Measurements from ENCODE around the gene HCAR1.
"Not testable (repeated sequence)": the region's sequence is repeated elsewhere in the genome, so short reads cannot be mapped to it uniquely, and the experiment has no call there.

The HCAR1 gene

DNA sequence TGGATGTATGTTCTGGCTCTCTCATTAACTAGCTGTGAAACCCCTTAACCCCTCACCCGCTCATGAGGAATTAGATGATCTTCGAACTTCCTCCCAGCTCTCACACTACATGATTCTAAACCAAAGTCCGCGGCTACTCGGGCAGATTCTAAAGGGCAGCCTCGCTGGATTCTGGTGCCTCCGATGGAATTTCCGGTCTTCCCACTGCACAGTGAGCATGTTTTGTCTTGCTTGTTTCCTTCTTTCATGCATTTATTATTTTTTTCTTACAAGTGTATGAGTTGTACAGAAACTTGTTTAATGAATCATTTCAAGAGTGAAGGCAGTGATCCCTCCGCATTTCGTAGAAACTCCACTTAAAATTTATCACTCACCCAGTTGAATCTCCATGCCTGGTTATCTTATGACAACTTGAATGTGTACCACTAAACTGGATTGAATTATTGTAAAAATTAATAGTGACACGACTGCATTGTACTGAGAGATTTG, 9.5 kb downstream of the HCAR1 start:
- peak; percentile 23 for DNase-seq (ENCODE audit: low spot score)

DNA sequence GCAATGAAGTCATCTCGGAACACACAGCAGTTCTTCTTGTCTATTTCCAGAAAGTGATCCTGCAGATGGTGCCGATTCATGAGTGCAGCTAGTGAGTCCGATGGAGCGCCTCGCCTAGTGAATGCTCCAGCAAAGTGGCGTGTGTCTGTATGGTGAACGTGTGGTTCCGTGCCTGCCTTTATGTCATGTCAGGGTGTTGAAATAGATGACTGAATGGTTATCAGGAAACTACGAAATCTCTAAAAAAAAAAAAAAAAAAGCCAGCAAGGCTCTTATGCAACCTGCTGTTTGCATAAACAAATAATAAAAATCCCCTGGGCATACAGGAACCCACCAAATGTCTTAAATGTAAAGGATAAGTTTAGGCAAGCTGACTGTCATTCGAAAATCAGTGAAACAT, 14.0 kb downstream of the HCAR1 start, which contains the start of gene HCAR3:
Gene HCAR3, minus strand, starts transcription at position 154 of the 400 bp plus-strand sequence. Its CDS starts 74 bp downstream, at position 80.
- not testable (repeated sequence) for DNase-seq (ENCODE audit: low spot score)

DNA sequence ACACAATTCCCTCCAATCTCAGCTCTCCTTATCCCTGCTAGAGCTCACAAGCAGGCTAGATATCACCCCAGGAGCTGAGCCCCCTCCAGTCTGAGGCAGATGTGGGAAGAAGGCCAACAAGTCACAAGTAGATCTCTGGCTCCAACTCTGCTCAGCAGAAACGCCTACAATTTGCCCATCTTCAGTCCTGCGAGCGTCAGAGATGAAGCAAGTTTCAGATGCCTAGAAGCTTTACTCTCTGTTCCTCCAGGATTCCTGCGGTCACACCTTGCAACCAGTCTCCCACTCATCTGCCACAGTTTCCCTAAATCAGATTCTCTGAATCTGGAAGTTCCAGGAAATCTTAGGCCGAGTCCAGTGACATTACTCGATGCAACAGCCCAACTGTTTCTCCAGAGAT, 15.4 kb downstream of the HCAR1 start:
- not testable (repeated sequence) for DNase-seq (ENCODE audit: low spot score)

DNA sequence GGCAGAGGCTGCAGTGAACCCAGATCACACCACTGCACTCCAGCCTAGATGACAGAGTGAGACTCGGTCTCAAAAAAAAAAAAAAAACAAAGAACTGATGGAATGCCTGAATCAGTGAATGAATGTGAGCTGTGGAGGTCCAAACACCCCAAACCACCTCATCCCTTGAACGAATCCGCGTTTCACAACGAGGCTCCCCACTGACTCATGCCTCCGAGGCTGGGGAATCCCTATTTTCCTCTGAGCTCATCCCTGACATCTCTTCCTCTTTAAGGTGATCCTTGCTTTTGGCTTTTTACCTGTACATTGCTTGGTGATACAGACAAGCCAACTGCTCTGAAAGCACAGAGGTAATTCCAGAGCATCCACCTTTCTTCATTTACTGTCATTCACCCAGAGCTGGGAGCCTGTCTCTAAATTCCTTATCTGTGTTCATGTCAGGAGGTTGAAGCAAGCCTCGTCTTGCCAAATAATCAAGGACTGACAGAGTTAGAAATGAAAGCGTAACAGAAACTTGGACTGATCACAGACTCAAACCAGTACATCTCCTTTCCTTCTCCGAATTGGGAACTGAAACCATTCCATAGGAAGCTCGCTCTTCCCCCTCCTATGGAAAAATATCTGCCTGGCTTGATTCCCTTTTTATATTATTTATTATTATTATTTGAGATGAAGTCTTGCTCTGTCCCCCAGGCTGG, 17.0 kb downstream of the HCAR1 start:
- DNase-seq (ENCODE audit: low spot score), result not testable (repeated sequence)

DNA sequence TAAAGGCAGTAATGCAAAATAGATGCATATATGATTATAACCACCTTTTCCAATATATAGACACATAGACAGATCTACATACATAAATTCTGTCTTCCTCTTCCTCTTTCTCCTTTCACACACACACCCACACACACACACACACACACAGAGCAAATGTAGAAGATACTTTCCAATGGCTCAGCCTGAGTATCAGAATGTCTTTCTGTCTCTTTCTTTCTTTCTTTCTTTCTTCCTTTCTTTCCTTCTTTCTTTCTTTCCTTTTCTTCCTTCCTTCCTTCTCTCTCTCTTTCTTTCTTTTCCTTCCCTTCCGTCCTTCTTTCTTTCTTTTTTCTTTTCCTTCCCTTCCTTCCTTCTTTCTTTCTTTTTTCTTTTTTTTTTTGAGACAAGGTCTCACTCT, 19.4 kb downstream of the HCAR1 start:
- not testable (repeated sequence) for DNase-seq (ENCODE audit: low spot score)

DNA sequence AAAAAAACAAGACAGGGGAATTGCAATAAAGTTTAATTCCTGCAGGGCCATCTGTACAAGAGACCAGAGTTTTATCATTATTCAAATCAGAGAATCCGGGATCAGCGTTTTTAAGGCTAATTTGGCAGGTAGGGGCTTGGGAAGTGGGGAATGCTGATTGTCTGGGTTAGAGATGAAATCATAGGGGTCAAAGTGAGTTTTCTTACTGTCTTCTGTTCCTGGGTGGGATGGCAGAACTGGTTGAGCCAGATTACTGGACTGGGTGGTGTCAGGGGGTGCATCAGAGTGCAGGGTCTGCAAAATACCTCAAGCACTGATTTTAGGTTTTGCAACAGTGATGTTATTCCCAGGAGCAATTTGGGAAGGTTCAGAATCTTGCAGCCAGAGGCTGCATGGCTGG, 20.3 kb downstream of the HCAR1 start:
- DNase-seq (ENCODE audit: low spot score), result not testable (repeated sequence)

DNA sequence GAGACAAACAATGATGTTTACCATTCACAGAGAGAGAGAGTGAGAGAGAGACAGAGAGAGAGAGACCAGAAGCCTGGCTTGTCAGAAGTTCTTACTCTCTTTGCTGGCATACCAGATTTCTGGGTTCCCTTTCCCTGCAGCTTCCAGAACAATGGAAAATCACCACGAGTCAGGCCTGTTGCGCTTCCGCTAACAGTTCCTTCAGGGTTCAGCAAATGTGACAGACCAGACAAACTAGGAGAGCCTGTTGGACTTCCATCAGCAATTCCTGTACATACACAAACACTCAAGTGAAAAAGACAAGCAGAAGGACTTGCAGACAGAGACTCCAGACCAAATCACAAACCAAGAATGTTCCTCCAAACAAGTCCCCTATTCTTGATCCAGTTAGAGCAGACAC, 21.4 kb downstream of the HCAR1 start:
- not testable (repeated sequence) for DNase-seq (ENCODE audit: low spot score)

DNA sequence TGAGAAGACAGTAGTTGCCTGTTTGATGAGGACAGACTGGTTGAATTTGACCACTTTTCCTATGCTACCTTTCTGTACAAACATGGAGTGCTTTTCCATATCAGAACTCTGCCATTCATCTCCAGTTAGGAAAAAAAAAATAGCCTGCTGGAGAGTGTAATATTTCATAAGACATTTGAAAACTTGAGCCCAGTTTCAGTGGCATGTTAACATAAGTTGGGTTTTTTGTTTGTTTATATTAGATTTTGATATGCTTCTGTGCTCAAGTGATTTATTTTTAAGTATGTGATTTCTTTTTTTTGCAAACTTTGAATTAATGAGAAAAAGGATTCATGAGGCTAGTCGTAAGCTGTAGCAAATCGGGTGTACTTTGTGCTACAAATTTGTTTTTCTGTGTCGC, 26.8 kb downstream of the HCAR1 start:
- DNase-seq (ENCODE audit: low spot score), result not testable (repeated sequence)

DNA sequence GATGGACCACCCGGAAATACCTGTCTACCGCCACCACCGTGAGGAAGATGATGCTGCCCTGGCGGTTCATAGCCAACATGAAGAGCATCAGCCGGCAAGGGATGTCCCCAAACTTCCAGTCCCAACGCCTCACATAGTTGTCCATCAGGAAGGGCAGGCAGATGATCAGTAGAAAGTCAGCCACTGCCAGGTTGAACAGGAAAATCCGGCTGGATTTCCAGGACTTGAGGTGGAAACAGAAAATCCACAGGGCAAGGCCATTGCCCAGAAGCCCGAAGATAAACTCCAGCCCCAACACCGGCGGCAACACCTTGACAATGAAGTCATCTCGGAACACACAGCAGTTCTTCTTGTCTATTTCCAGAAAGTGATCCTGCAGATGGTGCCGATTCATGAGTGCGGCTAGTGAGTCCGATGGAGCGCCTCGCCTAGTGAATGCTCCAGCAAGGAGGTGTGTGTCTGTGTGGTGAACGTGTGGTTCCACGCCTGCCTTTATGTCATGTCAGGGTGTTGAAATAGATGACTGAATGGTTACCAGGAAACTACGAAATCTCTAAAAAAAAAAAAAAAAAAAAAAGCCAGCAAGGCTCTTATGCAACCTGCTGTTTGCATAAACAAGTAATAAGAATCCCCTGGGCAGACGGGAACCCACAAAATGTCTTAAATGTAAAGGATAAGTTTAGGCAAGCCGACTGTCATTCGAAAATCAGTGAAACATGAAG, 27.6 kb downstream of the HCAR1 start, which contains the start of gene HCAR2:
Gene HCAR2, minus strand, starts transcription at position 468 of the 722 bp plus-strand sequence. Its CDS starts 74 bp downstream, at position 394.
- DNase-seq (ENCODE audit: low spot score), result not testable (repeated sequence)

DNA sequence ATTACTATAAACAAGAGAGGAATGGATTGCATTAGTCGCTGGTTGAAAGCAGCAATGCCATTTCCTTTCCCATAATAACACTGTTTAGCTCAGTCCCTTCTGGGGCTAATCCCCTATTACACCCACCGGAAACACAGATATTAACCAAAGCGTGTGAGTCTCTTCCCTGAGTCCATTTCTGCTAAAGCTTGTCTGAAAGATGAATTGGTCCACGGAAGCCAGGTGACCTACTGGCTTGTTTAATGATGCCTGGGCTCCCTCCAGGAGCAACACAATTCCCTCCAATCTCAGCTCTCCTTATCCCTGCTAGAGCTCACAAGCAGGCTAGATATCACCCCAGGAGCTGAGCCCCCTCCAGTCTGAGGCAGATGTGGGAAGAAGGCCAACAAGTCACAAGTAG, 29.2 kb downstream of the HCAR1 start:
- not testable (repeated sequence) for DNase-seq (ENCODE audit: low spot score)

DNA sequence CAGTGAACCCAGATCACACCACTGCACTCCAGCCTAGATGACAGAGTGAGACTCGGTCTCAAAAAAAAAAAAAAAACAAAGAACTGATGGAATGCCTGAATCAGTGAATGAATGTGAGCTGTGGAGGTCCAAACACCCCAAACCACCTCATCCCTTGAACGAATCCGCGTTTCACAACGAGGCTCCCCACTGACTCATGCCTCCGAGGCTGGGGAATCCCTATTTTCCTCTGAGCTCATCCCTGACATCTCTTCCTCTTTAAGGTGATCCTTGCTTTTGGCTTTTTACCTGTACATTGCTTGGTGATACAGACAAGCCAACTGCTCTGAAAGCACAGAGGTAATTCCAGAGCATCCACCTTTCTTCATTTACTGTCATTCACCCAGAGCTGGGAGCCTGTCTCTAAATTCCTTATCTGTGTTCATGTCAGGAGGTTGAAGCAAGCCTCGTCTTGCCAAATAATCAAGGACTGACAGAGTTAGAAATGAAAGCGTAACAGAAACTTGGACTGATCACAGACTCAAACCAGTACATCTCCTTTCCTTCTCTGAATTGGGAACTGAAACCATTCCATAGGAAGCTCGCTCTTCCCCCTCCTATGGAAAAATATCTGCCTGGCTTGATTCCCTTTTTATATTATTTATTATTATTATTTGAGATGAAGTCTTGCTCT, 30.5 kb downstream of the HCAR1 start:
- not testable (repeated sequence) for DNase-seq (ENCODE audit: low spot score)

DNA sequence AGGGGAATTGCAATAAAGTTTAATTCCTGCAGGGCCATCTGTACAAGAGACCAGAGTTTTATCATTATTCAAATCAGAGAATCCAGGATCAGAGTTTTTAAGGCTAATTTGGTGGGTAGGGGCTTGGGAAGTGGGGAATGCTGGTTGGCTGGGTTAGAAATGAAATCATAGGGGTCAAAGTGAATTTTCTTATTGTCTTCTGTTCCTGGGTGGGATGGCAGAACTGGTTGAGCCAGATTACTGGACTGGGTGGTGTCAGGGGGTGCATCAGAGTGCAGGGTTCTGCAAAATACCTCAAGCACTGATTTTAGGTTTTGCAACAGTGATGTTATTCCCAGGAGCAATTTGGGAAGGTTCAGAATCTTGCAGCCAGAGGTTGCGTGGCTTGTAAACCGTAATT, 33.7 kb downstream of the HCAR1 start:
- DNase-seq (ENCODE audit: low spot score), result not testable (repeated sequence)

DNA sequence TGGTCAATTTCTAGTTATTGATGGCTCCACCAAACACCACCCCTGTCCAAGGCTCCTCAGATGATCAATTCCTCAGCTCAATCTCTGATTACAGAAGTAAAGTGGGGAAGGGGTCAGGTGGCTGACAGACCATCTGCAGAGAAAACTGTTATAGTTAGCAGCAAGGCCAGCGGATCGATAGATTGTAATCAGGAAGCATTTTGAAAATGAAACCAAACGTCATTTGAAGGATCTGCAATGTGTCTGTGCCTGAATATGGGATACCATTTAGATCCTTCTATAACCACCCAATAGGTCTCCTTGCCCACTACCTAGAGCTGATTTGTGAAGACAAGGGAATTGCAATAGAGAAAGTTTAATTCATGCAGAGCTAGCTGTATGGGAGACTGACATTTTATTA, 39.1 kb downstream of the HCAR1 start:
- DNase-seq (ENCODE audit: low spot score), result no peak

DNA sequence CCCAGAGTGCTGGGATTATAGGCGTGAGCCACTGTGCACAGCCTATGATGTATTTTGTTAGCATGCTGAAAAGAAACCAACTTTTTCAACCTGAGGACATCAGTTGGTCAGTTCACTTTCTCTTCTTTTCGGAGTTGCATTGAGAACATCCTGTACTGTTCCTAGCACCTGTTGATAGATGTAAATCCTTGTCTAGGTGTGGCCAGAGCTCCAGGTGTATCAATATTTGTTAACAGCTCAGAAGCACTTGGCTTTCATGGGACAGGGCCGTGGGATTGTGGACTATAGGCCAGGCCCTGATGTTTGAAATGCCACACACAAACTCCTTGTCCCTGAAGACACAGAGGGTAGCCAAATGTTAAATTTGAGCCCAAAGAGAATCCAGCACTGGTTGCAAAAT, 42.4 kb downstream of the HCAR1 start:
- DNase-seq (ENCODE audit: low spot score), result no peak

DNA sequence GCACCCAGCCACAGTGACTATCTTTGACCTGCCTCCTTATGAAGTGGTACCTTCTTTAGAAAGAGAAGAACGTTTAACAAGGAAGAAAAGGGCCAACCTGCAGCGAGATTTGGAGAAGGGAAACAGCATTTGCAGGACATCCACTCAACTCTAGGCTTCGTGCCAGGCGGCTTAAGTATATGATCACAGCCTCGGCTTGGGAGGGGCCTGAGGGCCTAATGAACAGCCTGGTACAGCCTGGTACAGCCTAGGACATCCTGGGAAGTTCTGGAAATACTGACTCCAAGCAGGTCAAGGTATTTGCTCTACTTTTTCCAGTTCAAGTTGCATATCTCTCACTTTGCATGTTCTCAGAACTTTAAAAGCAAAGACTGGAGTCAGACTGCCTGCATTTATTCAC, 43.6 kb downstream of the HCAR1 start:
- no peak for DNase-seq (ENCODE audit: low spot score)

DNA sequence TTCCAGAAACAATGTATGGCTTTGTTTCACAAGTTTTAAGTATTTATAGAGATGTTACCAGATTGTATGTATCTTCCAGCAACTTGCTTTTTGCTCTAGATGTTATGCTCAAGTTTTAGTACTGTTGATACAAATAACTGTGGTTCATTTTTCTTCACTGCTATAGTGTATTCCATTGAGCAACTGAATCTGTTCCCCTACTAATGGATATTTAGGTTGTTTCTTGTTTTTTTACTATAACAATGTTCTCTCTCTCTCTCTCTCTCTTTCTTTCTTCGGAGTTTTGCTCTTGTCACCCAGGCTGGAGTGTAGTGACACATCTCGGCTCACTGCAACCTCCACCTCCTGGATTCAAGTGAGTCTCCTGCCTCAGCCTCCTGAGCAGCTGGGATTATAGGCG, 44.1 kb downstream of the HCAR1 start:
- no peak for DNase-seq (ENCODE audit: low spot score)

DNA sequence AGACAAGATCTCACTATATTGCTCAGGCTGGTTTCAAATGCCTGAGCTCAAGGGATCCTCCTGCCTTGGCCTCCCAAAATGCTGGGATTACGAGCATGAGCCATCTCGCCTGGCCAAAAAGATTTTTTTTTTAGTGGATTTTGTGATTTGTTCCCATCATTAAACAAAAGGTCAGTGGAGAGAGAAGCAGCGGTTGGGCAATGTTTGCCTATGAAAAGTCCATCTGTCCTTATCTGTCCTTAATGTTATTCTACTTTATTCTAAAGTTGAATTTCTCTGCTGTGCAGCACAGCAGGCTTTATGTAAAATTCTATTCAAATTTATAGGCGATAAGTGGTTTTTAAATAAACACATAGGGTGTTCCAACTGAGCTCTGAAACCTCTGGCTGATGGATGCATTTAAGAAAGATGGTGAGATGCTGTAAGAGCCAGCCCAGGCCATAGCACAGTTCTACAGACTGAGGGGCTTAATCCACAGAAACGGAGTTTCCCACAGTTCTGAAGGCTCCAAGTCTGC, 46.3 kb downstream of the HCAR1 start:
- DNase-seq (ENCODE audit: low spot score), result no peak

DNA sequence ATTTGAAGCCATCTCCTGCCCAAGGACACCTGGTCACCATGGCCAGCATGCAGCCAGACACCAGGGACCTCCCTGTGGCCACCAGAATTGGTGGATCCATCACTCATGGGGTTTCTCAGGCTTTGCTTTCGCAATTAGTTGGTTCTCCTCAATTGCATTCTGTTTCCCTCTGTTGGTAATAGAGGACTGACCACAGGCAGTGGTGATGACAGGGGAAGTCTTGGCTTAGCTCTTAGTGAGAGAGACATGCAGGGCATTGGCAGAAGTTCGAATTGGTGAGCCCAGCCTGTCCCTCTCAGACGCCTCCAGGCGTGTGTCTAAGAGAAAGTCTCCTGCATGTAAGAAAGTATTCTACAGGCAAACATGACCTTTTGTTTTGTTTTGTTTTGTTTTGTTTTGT, 48.8 kb downstream of the HCAR1 start:
- no peak for DNase-seq (ENCODE audit: low spot score)

DNA sequence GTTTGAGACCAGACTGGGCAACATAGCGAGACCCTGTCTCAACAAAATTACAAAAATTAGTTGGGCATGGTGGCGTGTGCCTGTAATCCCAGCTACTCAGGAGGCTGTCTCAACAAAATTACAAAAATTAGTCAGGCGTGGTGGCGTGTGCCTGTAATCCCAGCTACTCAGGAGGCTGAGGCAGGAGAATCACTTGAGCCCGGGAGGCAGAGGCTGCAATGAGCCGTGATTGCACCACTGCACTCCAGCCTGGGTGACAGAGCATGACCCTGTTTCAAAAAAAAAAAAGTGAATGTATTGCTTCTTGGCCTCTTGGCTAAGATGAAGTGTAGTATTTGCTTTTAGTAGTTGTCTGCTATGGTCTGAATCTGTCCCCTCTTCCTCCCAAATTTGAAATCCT, 49.7 kb downstream of the HCAR1 start:
- DNase-seq (ENCODE audit: low spot score), result not testable (repeated sequence)

DNA sequence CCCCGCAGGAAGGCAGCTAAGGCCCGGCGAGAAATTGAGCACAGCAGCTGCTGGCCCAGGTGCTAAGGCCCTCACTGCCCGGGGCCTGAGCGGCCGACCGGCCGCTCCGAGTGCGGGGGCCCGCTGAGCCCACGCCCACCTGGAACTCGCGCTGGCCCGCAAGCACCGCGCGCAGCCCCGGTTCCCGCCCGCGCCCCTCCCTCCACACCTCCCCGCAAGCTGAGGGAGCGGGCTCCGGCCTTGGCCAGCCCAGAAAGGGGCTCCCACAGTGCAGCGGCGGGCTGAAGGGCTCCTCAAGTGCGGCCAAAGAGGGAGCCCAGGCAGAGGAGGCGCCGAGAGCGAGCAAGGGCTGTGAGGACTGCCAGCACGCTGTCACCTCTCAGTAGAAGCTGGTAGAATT, 53.9 kb downstream of the HCAR1 start:
- DNase-seq (ENCODE audit: low spot score), result not testable (repeated sequence)

Measured in kidney capillary endothelial cell (primary cell).